Measurements from ENCODE around the gene AUNIP. TPM values are rescaled to one million over a fixed set of nuclear protein-coding genes. Genes with fewer than 3 reads are reported as not detected.

AUNIP gene
- total RNA-seq, 1 experiment from 2014 or later: 16.1 TPM

DNA sequence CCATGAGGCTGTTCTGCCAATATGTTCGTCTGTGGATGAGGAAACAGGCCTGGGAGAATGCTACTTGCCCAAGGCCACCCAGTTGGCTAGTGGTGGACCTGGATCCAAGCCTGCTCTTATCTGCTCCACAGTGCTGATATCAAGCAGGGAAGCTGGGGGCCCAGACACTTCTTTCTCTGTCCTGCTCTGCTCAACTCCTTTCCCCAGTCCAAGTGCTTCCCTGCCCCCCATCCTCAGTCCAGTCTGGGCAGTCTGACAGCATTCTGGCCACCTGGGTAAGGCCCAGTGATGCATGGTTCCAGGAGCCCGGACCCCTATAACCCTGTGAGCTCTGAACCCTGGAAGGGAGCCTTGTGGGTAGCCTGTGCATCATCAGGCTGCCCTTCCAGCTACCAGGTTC is 20.4 kb upstream of the AUNIP start:
- Mint-ChIP-seq H3K36me3 (no peaks in the 10 kb centered on the region), H3K4me1 (peaks cover 12% of the 10 kb centered on the region), H3K9me3 (no peaks in the 10 kb centered on the region), H3K4me3 (no peak overlapping the region), H3K27ac (no peak overlapping the region), H3K27me3 (ENCODE audit: low read depth) (peaks cover 21% of the 10 kb centered on the region)
- ChIA-PET POLR2A (no interaction called here), CTCF (no interaction called here)
- ATAC-seq (no peak), DNase-seq (ENCODE audit: low spot score) (no peak)
- no peak for TF ChIP-seq TP53 (CRISPR knock-in tag; IDR thresholded peaks at IDR 0.05)
- no peak for TF ChIP-seq ERG (CRISPR knock-in tag; IDR thresholded peaks at IDR 0.05)
- no peak for TF ChIP-seq ZNF121 (CRISPR knock-in tag; IDR thresholded peaks at IDR 0.05)

GRCh38 chr1:25878690-25879089 is 19.4 kb upstream of the AUNIP start:
- ATAC-seq: no peak
- TF ChIP-seq SMAD4 (CRISPR knock-in tag; IDR thresholded peaks at IDR 0.05) (no peak), OVOL2 (CRISPR knock-in tag; IDR thresholded peaks at IDR 0.05; ENCODE audit: borderline replicate concordance) (no peak), NR3C1 (CRISPR knock-in tag; conservative IDR thresholded peaks at IDR 0.05; ENCODE audit: low read depth) (no peak), NFE2L1 (CRISPR knock-in tag; IDR thresholded peaks at IDR 0.05) (no peak), ZNF512 (CRISPR knock-in tag; IDR thresholded peaks at IDR 0.05; ENCODE audit: borderline replicate concordance) (no peak), ZNF671 (CRISPR knock-in tag; IDR thresholded peaks at IDR 0.05) (no peak), FOXK1 (CRISPR knock-in tag; IDR thresholded peaks at IDR 0.05) (no peak), SMAD3 (CRISPR knock-in tag; IDR thresholded peaks at IDR 0.05; ENCODE audit: borderline replicate concordance) (no peak), CDX4 (CRISPR knock-in tag; IDR thresholded peaks at IDR 0.05; ENCODE audit: borderline replicate concordance) (no peak), HMGA2 (CRISPR knock-in tag; IDR thresholded peaks at IDR 0.05) (no peak), ZNF263 (CRISPR knock-in tag; IDR thresholded peaks at IDR 0.05; ENCODE audit: low read depth) (no peak)
- TF ChIP-seq, protein P1, sequence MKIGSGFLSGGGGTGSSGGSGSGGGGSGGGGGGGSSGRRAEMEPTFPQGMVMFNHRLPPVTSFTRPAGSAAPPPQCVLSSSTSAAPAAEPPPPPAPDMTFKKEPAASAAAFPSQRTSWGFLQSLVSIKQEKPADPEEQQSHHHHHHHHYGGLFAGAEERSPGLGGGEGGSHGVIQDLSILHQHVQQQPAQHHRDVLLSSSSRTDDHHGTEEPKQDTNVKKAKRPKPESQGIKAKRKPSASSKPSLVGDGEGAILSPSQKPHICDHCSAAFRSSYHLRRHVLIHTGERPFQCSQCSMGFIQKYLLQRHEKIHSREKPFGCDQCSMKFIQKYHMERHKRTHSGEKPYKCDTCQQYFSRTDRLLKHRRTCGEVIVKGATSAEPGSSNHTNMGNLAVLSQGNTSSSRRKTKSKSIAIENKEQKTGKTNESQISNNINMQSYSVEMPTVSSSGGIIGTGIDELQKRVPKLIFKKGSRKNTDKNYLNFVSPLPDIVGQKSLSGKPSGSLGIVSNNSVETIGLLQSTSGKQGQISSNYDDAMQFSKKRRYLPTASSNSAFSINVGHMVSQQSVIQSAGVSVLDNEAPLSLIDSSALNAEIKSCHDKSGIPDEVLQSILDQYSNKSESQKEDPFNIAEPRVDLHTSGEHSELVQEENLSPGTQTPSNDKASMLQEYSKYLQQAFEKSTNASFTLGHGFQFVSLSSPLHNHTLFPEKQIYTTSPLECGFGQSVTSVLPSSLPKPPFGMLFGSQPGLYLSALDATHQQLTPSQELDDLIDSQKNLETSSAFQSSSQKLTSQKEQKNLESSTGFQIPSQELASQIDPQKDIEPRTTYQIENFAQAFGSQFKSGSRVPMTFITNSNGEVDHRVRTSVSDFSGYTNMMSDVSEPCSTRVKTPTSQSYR (CRISPR knock-in tag; IDR thresholded peaks at IDR 0.05): no peak
- TF ChIP-seq, protein P2, sequence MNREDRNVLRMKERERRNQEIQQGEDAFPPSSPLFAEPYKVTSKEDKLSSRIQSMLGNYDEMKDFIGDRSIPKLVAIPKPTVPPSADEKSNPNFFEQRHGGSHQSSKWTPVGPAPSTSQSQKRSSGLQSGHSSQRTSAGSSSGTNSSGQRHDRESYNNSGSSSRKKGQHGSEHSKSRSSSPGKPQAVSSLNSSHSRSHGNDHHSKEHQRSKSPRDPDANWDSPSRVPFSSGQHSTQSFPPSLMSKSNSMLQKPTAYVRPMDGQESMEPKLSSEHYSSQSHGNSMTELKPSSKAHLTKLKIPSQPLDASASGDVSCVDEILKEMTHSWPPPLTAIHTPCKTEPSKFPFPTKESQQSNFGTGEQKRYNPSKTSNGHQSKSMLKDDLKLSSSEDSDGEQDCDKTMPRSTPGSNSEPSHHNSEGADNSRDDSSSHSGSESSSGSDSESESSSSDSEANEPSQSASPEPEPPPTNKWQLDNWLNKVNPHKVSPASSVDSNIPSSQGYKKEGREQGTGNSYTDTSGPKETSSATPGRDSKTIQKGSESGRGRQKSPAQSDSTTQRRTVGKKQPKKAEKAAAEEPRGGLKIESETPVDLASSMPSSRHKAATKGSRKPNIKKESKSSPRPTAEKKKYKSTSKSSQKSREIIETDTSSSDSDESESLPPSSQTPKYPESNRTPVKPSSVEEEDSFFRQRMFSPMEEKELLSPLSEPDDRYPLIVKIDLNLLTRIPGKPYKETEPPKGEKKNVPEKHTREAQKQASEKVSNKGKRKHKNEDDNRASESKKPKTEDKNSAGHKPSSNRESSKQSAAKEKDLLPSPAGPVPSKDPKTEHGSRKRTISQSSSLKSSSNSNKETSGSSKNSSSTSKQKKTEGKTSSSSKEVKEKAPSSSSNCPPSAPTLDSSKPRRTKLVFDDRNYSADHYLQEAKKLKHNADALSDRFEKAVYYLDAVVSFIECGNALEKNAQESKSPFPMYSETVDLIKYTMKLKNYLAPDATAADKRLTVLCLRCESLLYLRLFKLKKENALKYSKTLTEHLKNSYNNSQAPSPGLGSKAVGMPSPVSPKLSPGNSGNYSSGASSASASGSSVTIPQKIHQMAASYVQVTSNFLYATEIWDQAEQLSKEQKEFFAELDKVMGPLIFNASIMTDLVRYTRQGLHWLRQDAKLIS (CRISPR knock-in tag; IDR thresholded peaks at IDR 0.05; ENCODE audit: borderline replicate concordance): no peak
- TF ChIP-seq, protein P3, sequence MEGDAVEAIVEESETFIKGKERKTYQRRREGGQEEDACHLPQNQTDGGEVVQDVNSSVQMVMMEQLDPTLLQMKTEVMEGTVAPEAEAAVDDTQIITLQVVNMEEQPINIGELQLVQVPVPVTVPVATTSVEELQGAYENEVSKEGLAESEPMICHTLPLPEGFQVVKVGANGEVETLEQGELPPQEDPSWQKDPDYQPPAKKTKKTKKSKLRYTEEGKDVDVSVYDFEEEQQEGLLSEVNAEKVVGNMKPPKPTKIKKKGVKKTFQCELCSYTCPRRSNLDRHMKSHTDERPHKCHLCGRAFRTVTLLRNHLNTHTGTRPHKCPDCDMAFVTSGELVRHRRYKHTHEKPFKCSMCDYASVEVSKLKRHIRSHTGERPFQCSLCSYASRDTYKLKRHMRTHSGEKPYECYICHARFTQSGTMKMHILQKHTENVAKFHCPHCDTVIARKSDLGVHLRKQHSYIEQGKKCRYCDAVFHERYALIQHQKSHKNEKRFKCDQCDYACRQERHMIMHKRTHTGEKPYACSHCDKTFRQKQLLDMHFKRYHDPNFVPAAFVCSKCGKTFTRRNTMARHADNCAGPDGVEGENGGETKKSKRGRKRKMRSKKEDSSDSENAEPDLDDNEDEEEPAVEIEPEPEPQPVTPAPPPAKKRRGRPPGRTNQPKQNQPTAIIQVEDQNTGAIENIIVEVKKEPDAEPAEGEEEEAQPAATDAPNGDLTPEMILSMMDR (IDR thresholded peaks at IDR 0.05): no peak
- TF ChIP-seq, protein P4, sequence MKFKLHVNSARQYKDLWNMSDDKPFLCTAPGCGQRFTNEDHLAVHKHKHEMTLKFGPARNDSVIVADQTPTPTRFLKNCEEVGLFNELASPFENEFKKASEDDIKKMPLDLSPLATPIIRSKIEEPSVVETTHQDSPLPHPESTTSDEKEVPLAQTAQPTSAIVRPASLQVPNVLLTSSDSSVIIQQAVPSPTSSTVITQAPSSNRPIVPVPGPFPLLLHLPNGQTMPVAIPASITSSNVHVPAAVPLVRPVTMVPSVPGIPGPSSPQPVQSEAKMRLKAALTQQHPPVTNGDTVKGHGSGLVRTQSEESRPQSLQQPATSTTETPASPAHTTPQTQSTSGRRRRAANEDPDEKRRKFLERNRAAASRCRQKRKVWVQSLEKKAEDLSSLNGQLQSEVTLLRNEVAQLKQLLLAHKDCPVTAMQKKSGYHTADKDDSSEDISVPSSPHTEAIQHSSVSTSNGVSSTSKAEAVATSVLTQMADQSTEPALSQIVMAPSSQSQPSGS (CRISPR knock-in tag; IDR thresholded peaks at IDR 0.05; ENCODE audit: borderline replicate concordance, low read depth): no peak
- TF ChIP-seq, protein P5, sequence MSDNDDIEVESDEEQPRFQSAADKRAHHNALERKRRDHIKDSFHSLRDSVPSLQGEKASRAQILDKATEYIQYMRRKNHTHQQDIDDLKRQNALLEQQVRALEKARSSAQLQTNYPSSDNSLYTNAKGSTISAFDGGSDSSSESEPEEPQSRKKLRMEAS (CRISPR knock-in tag; IDR thresholded peaks at IDR 0.05): no peak

More at GRCh38 chr1:25878690-25879089, 19.4 kb upstream of the AUNIP start:
- Mint-ChIP-seq H3K4me3 (no peak overlapping the region), H3K4me1 (peaks cover 12% of the 10 kb centered on the region), H3K27me3 (ENCODE audit: low read depth) (peaks cover 21% of the 10 kb centered on the region), H3K9me3 (no peaks in the 10 kb centered on the region), H3K36me3 (no peaks in the 10 kb centered on the region), H3K27ac (no peak overlapping the region)
- ChIA-PET CTCF (interaction anchor here (0.5 to 1.0 kb wide), 2 partner anchors 17 to 22 kb away, joined by 3 to 4 read pairs; no protein-coding TSS in a partner anchor), POLR2A (no interaction called here)
- no peak for DNase-seq (ENCODE audit: low spot score)

Data from WTC11 (cell line).